Inferior parietal cortex (tissue), 1 donor: ENCODE results near the gene DAB1.

ENCODE experiments used
- DNase-seq: peaks from one replicate; pipeline ENCODE4 v3.0.0-alpha.2; 2016; ENCODE audit errors: extremely low spot score

Gene DAB1

GRCh38 chr1:57163325-57163724 is 260.5 kb downstream of the DAB1 start:
- no peak for DNase-seq

GRCh38 chr1:57162607-57163261 is 261.1 kb downstream of the DAB1 start:
- peak; percentile 44 for DNase-seq

- DNase-seq = no peak
Observed at GRCh38 chr1:57160594-57160993, 263.3 kb downstream of the DAB1 start.

- DNase-seq = no peak
Observed at GRCh38 chr1:57158604-57158998, 265.3 kb downstream of the DAB1 start.

GRCh38 chr1:57157818-57158603 is 265.8 kb downstream of the DAB1 start:
- DNase-seq = no peak

GRCh38 chr1:57156907-57157306 is 267.0 kb downstream of the DAB1 start:
- DNase-seq = no peak

GRCh38 chr1:57146100-57146499 is 277.8 kb downstream of the DAB1 start:
- no peak for DNase-seq

GRCh38 chr1:57142999-57143398 is 280.9 kb downstream of the DAB1 start:
- no peak for DNase-seq

GRCh38 chr1:57142169-57142568 is 281.7 kb downstream of the DAB1 start:
- DNase-seq = no peak

GRCh38 chr1:57138432-57139078 is 285.3 kb downstream of the DAB1 start:
- no peak for DNase-seq

- DNase-seq = no peak
Observed at GRCh38 chr1:57137980-57138379, 285.9 kb downstream of the DAB1 start.

- no peak for DNase-seq
Observed at GRCh38 chr1:57134803-57135202, 289.1 kb downstream of the DAB1 start.

- DNase-seq = no peak
Observed at GRCh38 chr1:57133686-57134085, 290.2 kb downstream of the DAB1 start.

GRCh38 chr1:57132993-57133622 is 290.8 kb downstream of the DAB1 start:
- no peak for DNase-seq

GRCh38 chr1:57131701-57132394 is 292.0 kb downstream of the DAB1 start:
- peak; percentile 39 for DNase-seq

GRCh38 chr1:57131257-57131656 is 292.6 kb downstream of the DAB1 start:
- no peak for DNase-seq

- no peak for DNase-seq
Observed at GRCh38 chr1:57129865-57130264, 294.0 kb downstream of the DAB1 start.

- no peak for DNase-seq
Observed at GRCh38 chr1:57127976-57128375, 295.9 kb downstream of the DAB1 start.

GRCh38 chr1:57124768-57125446 is 299.0 kb downstream of the DAB1 start:
- DNase-seq = no peak

- no peak for DNase-seq
Observed at GRCh38 chr1:57124170-57124569, 299.7 kb downstream of the DAB1 start.

- DNase-seq = no peak
Observed at GRCh38 chr1:57122031-57122430, 301.8 kb downstream of the DAB1 start.
